ENCODE results near the gene MAPK14.
A peak's percentile ranks its signal among the peaks of the same experiment; 100 is the strongest.

Gene MAPK14

DNA sequence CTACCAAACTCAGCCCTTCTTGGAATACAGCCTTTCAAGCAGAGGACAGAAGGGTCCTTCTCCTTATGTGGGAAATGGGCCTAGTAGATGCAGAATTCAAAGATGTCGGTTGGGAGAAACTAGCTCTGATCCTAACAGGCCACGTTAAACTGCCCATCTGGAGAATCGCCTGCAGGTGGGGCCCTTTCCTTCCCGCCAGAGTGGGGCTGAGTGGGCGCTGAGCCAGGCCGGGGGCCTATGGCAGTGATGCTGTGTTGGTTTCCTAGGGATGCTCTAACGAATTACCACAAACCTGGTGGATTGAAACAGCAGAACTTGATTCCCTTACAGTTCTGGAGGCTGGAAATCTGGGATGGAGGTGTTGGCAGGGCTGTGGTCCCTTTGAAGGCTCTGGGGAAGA is 111.8 kb downstream of the MAPK14 start:
- ChIA-PET CTCF (interaction anchor here (0.7 to 1.3 kb wide), 2 partner anchors 180 to 190 kb away, joined by 3 to 4 read pairs; no protein-coding TSS in a partner anchor), POLR2A (interaction anchor here (0.9 to 1.4 kb wide), 2 partner anchors 8 to 9 kb away, joined by 3 read pairs; partner anchors contain the start of gene MAPK13)
- DNase-seq (ENCODE audit: extremely low spot score) = peak; percentile 60
- no peak for TF ChIP-seq HDGF (IDR thresholded peaks at IDR 0.05; ENCODE audit: borderline replicate concordance)

DNA sequence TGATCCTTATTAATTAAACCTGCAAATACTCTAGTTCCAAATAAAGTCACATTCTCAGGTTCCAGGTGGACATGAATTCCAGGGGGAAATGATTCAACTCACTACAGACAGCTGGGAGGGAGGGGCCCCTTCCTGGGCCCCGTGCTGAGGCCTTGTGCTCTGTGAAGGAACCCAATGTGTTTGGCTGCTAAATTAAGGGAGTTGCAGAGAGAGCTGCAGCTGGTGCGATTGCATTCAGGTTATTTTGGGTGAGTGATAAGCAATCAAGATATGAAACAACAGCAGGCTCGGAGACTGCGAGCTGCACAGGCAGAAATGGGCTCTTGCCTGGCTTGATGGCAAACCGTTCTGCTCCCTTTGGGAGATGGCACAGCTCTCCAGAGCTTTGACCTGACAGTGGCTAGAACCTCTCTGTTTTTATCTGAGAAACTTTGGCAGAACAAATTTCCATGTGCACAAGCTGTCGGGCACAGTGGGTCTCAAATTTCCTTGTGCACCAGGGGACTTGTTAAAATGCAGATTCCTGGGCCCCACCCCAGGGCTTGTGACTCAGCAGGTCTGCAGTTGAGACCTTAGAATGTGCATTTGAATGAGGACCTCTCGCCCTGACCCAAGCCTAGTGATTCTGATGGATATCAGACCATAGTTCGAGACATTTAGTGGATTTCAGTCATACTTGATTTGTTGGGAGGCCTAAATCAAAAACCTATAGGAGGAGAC is 112.5 kb downstream of the MAPK14 start:
- DNase-seq (ENCODE audit: extremely low spot score) = no peak
- TF ChIP-seq, protein P1, sequence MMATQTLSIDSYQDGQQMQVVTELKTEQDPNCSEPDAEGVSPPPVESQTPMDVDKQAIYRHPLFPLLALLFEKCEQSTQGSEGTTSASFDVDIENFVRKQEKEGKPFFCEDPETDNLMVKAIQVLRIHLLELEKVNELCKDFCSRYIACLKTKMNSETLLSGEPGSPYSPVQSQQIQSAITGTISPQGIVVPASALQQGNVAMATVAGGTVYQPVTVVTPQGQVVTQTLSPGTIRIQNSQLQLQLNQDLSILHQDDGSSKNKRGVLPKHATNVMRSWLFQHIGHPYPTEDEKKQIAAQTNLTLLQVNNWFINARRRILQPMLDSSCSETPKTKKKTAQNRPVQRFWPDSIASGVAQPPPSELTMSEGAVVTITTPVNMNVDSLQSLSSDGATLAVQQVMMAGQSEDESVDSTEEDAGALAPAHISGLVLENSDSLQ (IDR thresholded peaks at IDR 0.05) = no peak
- TF ChIP-seq CTBP1 (IDR thresholded peaks at IDR 0.05; ENCODE audit: borderline replicate concordance) = no peak
- no peak for TF ChIP-seq LEF1 (IDR thresholded peaks at IDR 0.05; ENCODE audit: borderline replicate concordance)
- TF ChIP-seq FOXA1 (IDR thresholded peaks at IDR 0.05) = no peak
- TF ChIP-seq ELF4 (IDR thresholded peaks at IDR 0.05) = no peak
- no peak for TF ChIP-seq ZNF384 (IDR thresholded peaks at IDR 0.05)
- no peak for TF ChIP-seq ARNT (IDR thresholded peaks at IDR 0.05)
- TF ChIP-seq HDGF (IDR thresholded peaks at IDR 0.05; ENCODE audit: borderline replicate concordance) = no peak
- no peak for TF ChIP-seq BHLHE40 (IDR thresholded peaks at IDR 0.05; ENCODE audit: borderline replicate concordance)
- TF ChIP-seq FOXM1 (IDR thresholded peaks at IDR 0.05; ENCODE audit: borderline replicate concordance) = no peak
- no peak for TF ChIP-seq NFRKB (IDR thresholded peaks at IDR 0.05)
- no peak for TF ChIP-seq SUZ12 (IDR thresholded peaks at IDR 0.05)
- TF ChIP-seq L3MBTL2 (conservative IDR thresholded peaks at IDR 0.05) = no peak
- no peak for TF ChIP-seq SP1 (IDR thresholded peaks at IDR 0.05)
- no peak for TF ChIP-seq FOXK2 (IDR thresholded peaks at IDR 0.05)
- TF ChIP-seq TARDBP (IDR thresholded peaks at IDR 0.05) = no peak
- POLR2A ChIA-PET = interaction anchor here (1.4 kb wide), 1 partner anchor 9 kb away, joined by 3 read pairs; no protein-coding TSS in a partner anchor
- CTCF ChIA-PET = interaction anchor here (1.3 kb wide), 1 partner anchor 189 kb away, joined by 4 read pairs; no protein-coding TSS in a partner anchor

DNA sequence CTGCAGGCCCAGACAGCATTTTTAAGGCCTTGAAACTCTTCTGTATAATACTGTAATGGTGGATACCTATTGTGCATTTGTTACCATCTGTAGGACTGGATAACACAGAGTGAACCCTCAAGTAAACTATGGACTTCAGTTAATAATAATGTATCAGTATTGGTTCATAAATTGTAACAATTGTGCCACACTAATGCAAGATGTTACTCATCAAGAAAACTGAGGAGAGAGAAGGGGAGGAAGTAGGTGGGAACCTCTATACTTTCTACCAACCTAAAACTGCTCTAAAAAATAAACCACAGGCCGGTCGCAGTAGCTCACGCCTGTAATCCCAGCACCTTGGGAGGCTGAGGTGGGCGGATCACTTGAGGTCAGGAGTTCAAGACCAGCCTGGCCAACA is 113.5 kb downstream of the MAPK14 start:
- POLR2A ChIA-PET = no interaction called here

DNA sequence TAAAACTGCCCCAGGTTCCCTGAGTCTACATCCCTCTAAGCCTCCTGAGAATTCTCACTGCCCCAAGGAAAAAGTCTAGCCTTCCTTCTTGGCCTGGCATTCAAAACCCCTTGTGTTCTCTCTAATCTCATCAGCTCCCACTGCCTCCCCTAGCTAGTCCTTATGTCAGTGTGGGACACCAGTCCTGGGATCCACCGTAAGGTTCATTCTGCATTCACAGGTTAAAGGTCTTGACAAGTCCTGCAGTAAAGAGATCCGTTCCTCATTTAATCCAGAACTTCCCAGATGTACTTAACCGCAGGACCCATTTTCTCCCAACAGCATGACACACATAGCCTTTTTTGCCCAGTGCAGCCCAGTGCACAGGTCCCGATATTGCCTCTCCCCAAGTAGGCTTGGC is 114.4 kb downstream of the MAPK14 start:
- CTCF ChIA-PET = no interaction called here
- POLR2A ChIA-PET = no interaction called here
- TF ChIP-seq SP1 (IDR thresholded peaks at IDR 0.05) (no peak), SUZ12 (IDR thresholded peaks at IDR 0.05) (no peak), FOXA1 (IDR thresholded peaks at IDR 0.05) (no peak), L3MBTL2 (conservative IDR thresholded peaks at IDR 0.05) (no peak), ELF4 (IDR thresholded peaks at IDR 0.05) (no peak), FOXM1 (IDR thresholded peaks at IDR 0.05; ENCODE audit: borderline replicate concordance) (no peak), TARDBP (IDR thresholded peaks at IDR 0.05) (no peak), CTBP1 (IDR thresholded peaks at IDR 0.05; ENCODE audit: borderline replicate concordance) (no peak), HDGF (IDR thresholded peaks at IDR 0.05; ENCODE audit: borderline replicate concordance) (no peak), FOXK2 (IDR thresholded peaks at IDR 0.05) (no peak), LEF1 (IDR thresholded peaks at IDR 0.05; ENCODE audit: borderline replicate concordance) (no peak), NFRKB (IDR thresholded peaks at IDR 0.05) (no peak)
- no peak for DNase-seq (ENCODE audit: extremely low spot score)

More for the DNA sequence above, 113.5 kb downstream of the MAPK14 start:
- TF ChIP-seq, protein P1 (IDR thresholded peaks at IDR 0.05) = no peak
- TF ChIP-seq L3MBTL2 (conservative IDR thresholded peaks at IDR 0.05) (no peak), SUZ12 (IDR thresholded peaks at IDR 0.05) (no peak), FOXA1 (IDR thresholded peaks at IDR 0.05) (no peak)
- CTCF ChIA-PET = no interaction called here
- DNase-seq (ENCODE audit: extremely low spot score) = no peak

DNA sequence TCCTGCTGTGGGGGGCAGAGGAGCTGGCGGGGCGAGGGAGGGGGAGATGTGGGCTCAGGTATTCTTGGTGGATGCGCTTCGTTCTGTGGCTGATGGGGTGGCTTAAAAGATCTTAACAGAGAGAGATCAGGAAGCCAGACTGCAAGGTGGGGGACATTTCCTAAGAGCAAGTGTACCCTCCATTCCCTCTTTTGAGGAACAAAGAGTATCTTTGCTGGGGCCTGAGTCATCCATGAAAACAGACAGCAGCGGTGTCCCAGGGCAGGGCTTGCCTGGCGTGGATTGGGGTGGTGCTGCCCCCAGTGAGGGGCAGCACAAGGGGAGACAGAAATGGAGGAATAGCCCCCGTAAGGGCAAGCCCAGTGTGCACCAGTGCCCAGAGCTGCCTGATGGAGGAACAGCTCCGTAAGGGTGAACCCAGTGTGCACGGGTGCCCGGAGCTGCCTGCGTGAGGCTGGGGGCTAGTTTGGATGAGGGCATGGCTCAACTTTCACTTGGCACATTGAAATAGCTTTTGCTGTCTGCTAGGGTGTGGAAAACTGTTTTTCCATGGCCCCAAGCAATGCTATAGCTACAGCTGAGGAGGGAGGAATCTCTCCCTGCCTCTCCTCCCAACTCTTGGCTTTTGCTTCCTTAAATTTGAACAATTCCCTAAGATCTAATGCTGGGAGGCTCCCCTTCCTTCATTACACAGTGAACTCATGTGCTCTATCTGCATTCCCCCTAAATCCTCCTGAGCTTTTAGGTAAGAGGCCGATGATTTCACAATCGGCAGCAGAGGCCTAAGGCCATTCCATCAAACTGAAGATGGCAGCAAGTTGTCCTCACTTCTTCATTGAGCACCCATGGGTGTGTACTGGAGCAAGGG is 115.6 kb downstream of the MAPK14 start:
- ChIA-PET CTCF (no interaction called here), POLR2A (no interaction called here)
- DNase-seq (ENCODE audit: extremely low spot score) = no peak
- TF ChIP-seq BHLHE40 (IDR thresholded peaks at IDR 0.05; ENCODE audit: borderline replicate concordance) = no peak
- TF ChIP-seq ELF4 (IDR thresholded peaks at IDR 0.05) = no peak
- TF ChIP-seq ZNF384 (IDR thresholded peaks at IDR 0.05) = no peak
- TF ChIP-seq TARDBP (IDR thresholded peaks at IDR 0.05) = no peak
- no peak for TF ChIP-seq CTBP1 (IDR thresholded peaks at IDR 0.05; ENCODE audit: borderline replicate concordance)
- no peak for TF ChIP-seq SUZ12 (IDR thresholded peaks at IDR 0.05)

DNA sequence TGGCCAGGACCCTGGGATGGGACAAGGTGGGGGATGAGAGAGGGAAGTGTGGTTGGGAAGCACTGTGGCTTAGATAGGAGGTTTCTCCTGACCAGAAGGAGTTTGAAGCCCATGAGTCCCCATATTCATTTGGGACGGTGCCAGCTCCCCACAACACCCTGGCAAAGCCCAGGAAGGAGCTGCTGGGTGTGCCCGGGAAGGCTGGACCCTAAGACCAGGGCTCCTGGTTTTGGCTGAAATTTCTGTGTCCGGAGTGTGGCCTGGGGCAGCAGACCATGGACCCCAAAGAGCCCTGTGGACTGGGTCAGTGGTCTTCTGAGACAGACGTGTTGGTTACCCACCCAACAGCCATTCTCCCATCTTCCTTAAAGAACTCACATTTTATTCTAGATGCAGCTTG is 117.9 kb downstream of the MAPK14 start:
- CTCF ChIA-PET = no interaction called here
- no peak for DNase-seq (ENCODE audit: extremely low spot score)
- TF ChIP-seq HDGF (IDR thresholded peaks at IDR 0.05; ENCODE audit: borderline replicate concordance) (no peak), TARDBP (IDR thresholded peaks at IDR 0.05) (no peak), FOXK2 (IDR thresholded peaks at IDR 0.05) (no peak), SP1 (IDR thresholded peaks at IDR 0.05) (no peak), ZNF384 (IDR thresholded peaks at IDR 0.05) (no peak), ARNT (IDR thresholded peaks at IDR 0.05) (no peak), BHLHE40 (IDR thresholded peaks at IDR 0.05; ENCODE audit: borderline replicate concordance) (no peak), ELF4 (IDR thresholded peaks at IDR 0.05) (no peak), FOXM1 (IDR thresholded peaks at IDR 0.05; ENCODE audit: borderline replicate concordance) (no peak), LEF1 (IDR thresholded peaks at IDR 0.05; ENCODE audit: borderline replicate concordance) (no peak), L3MBTL2 (conservative IDR thresholded peaks at IDR 0.05) (no peak), FOXA1 (IDR thresholded peaks at IDR 0.05) (no peak)
- POLR2A ChIA-PET = no interaction called here
